AG08395 (cell line): ENCODE data around the gene GIGYF2.
"Not testable (repeated sequence)": the region's sequence is repeated elsewhere in the genome, so short reads cannot be mapped to it uniquely, and the experiment has no call there.

Experiments used
- DNase-seq: peaks from one replicate; pipeline ENCODE4 v3.0.0; 2012; ENCODE audit warnings: mixed read lengths, low spot score

GIGYF2 gene

GRCh38 chr2:232892843-232893242 lies 195.7 kb downstream of the GIGYF2 start:
- no peak for DNase-seq

GRCh38 chr2:232893834-232894233 lies 196.7 kb downstream of the GIGYF2 start:
- no peak for DNase-seq

- DNase-seq, result no peak
Observed at GRCh38 chr2:232894251-232894650, 197.1 kb downstream of the GIGYF2 start.

- no peak for DNase-seq
Observed at GRCh38 chr2:232894746-232895145, 197.6 kb downstream of the GIGYF2 start.

GRCh38 chr2:232896111-232896510 lies 199.0 kb downstream of the GIGYF2 start:
- DNase-seq, result no peak

- no peak for DNase-seq
Observed at GRCh38 chr2:232896720-232897597, 199.8 kb downstream of the GIGYF2 start.

- DNase-seq, result no peak
Observed at GRCh38 chr2:232897598-232898408, 200.7 kb downstream of the GIGYF2 start.

GRCh38 chr2:232898592-232899543 lies 201.7 kb downstream of the GIGYF2 start:
- DNase-seq, result no peak

GRCh38 chr2:232900811-232901735 lies 203.9 kb downstream of the GIGYF2 start:
- no peak for DNase-seq

GRCh38 chr2:232901736-232902578 lies 204.8 kb downstream of the GIGYF2 start:
- DNase-seq, result peak; percentile 97

GRCh38 chr2:232903989-232904388 lies 206.9 kb downstream of the GIGYF2 start:
- no peak for DNase-seq

- DNase-seq, result not testable (repeated sequence)
Observed at GRCh38 chr2:232906867-232907717, 210.0 kb downstream of the GIGYF2 start.

GRCh38 chr2:232907718-232908085 lies 210.6 kb downstream of the GIGYF2 start:
- not testable (repeated sequence) for DNase-seq

GRCh38 chr2:232908695-232909094 lies 211.6 kb downstream of the GIGYF2 start:
- no peak for DNase-seq
